Body of pancreas (tissue), 4 donors: ENCODE data around the gene DHRS1. TPM values are rescaled to one million over a fixed set of nuclear protein-coding genes. Genes with fewer than 3 reads are reported as not detected.

ENCODE experiments used
- ATAC-seq: fragments of 150-250 bp; one replicate; pipeline ENCODE4 v1.9.1; 2016
- DNase-seq, 4 donors: peaks; one replicate each; pipeline ENCODE4 v3.0.0-alpha.2; 2019
- H3K27ac ChIP-seq, 4 donors: fragments of 200-600 bp; sonication (generic); 1 replicate in 3 of 4; 2 replicates in 1 of 4; pipeline versions ENCODE4 v1.5.1 to v1.6.1; 2016 to 2019; ENCODE audit warnings: mild to moderate bottlenecking in 1 of 4, mixed read lengths in 1 of 4, moderate library complexity in 1 of 4
- H3K27me3 ChIP-seq, 2 donors: fragments of 200-600 bp; sonication (generic); one replicate each; pipeline ENCODE4 v1.6.0; 2016; ENCODE audit warnings: mild to moderate bottlenecking in 1 of 2
- H3K36me3 ChIP-seq, 2 donors: fragments of 200-600 bp; sonication (generic); replicated peaks in 1 of 2; 2 replicates each; pipeline ENCODE4 v1.5.1; 2016; ENCODE audit warnings: low read depth in 2 of 2; ENCODE audit not compliant: insufficient read depth in 1 of 2
- H3K4me1 ChIP-seq: fragments of 200-600 bp; sonication (generic); one replicate; pipeline ENCODE4 v1.6.0; 2016
- H3K4me3 ChIP-seq, 2 donors: fragments of 200-600 bp; sonication (generic); 1 replicate in 1 of 2; 2 replicates in 1 of 2; pipeline ENCODE4 v1.5.1; 2016 to 2019
- H3K9me3 ChIP-seq, 3 donors: fragments of 200-600 bp; sonication (generic); 1 replicate in 2 of 3; 2 replicates in 1 of 3; pipeline ENCODE4 v1.5.1; 2016
- CTCF ChIP-seq, 7 experiments: fragments of 450-650 bp in 4 of 7; fragments of 200-600 bp in 3 of 7; sonication (generic) in 3 of 7; IDR thresholded peaks; one replicate each; pipeline ENCODE4 v1.5.1; 2016 to 2019; ENCODE audit warnings: antibody characterized with exemption in 7 of 7
- POLR2A ChIP-seq, 3 donors: fragments of 450-650 bp; IDR thresholded peaks; one replicate each; pipeline ENCODE4 v1.6.1; 2016; ENCODE audit warnings: antibody characterized with exemption in 3 of 3, mild to moderate bottlenecking in 2 of 3
- WGBS, 2 donors: methylation state at CpG; one replicate each; pipeline ENCODE4 v1.1.5; 2017; 5-methylcytosine and 5-hydroxymethylcytosine counted together
- intact Hi-C: fragments of 100-400 bp; cut with DNase I; formaldehyde crosslinking; loops from one replicate; pipeline ENCODE4 v1.15.1; 2023
- total RNA-seq, 2 donors: library from RNA; depleted of rRNA; stranded (reverse); fragments of >200 nt; gene quantifications; one replicate each; pipeline ENCODE4 v1.1.0, GENCODE V29; 2016

DHRS1 gene
- total RNA-seq, 2 donors from 2014 or later, result 18.8 to 31.4 TPM

- TF ChIP-seq POLR2A (IDR thresholded peaks at IDR 0.05) (no peak), CTCF (IDR thresholded peaks at IDR 0.05) (no peak)
- 92 to 96% methylated on average over 4 of the region's 4 CpGs for WGBS, 2 donors
- Histone ChIP-seq H3K27me3 (no peaks in the 10 kb centered on the region), H3K4me3 (no peak overlapping the region), H3K36me3 (no peaks in the 10 kb centered on the region), H3K27ac (no peak overlapping the region), H3K9me3 (no peaks in the 10 kb centered on the region), H3K4me1 (peaks cover 22% of the 10 kb centered on the region)
- no peak for DNase-seq
- intact Hi-C loops, result no loop called here
- no peak for ATAC-seq
Measured at GRCh38 chr14:24342889-24343288, 43.3 kb upstream of the DHRS1 start.

- intact Hi-C loops, result no loop called here
- H3K4me3 ChIP-seq, result no peak overlapping the region
- H3K4me1 ChIP-seq, result peaks cover 22% of the 10 kb centered on the region
- 100% methylated on average over 1 of the region's 1 CpG for WGBS, 2 donors
- no peak for DNase-seq
- H3K9me3 ChIP-seq, result no peaks in the 10 kb centered on the region
- no peak overlapping the region for H3K27ac ChIP-seq
- TF ChIP-seq CTCF (IDR thresholded peaks at IDR 0.05), result no peak
- TF ChIP-seq POLR2A (IDR thresholded peaks at IDR 0.05), result no peak
- H3K27me3 ChIP-seq, result no peaks in the 10 kb centered on the region
- no peak for ATAC-seq
- H3K36me3 ChIP-seq, result no peaks in the 10 kb centered on the region
Measured at GRCh38 chr14:24340606-24341005, 41.0 kb upstream of the DHRS1 start.

- ATAC-seq (peak; percentile 81), DNase-seq (peak; percentile 63 to 79 (median 74))
- Histone ChIP-seq H3K4me1 (peaks cover 29% of the 10 kb centered on the region), H3K9me3 (no peaks in the 10 kb centered on the region), H3K36me3 (no peaks in the 10 kb centered on the region), H3K27me3 (peaks cover 0 to 4% of the 10 kb centered on the region in 2 donors), H3K27ac (peak within 1 kb of the TSS in 2 of 4 donors; percentile 57 to 59), H3K4me3 (peak within 1 kb of the TSS; percentile 8 to 28)
- 6 to 9% methylated on average over 24 to 51 of the region's 51 CpGs for WGBS, 2 donors
- intact Hi-C loops, result loop anchor here (10.0 kb wide), 1 partner anchor 95 kb away; no protein-coding TSS in a partner anchor
- peak in 2 of 3 donors; percentile 51 to 55 for TF ChIP-seq POLR2A (IDR thresholded peaks at IDR 0.05)
- no peak for TF ChIP-seq CTCF (IDR thresholded peaks at IDR 0.05)
Measured at GRCh38 chr14:24339284-24340151, 39.9 kb upstream of the DHRS1 start, which contains the start of gene RIPK3. TSS of gene RIPK3 (minus strand) at chr14:24339991. CDS start at chr14:24339826, 165 bp downstream.

- no peaks in the 10 kb centered on the region for H3K9me3 ChIP-seq
- peaks cover 4 to 5% of the 10 kb centered on the region in 2 donors for H3K27me3 ChIP-seq
- intact Hi-C loops, result loop anchor here (10.0 kb wide), 1 partner anchor 96 kb away; no protein-coding TSS in a partner anchor
- H3K36me3 ChIP-seq, result no peaks in the 10 kb centered on the region
- no peak for DNase-seq
- no peak overlapping the region for H3K4me3 ChIP-seq
- no peak for TF ChIP-seq CTCF (IDR thresholded peaks at IDR 0.05)
- TF ChIP-seq POLR2A (IDR thresholded peaks at IDR 0.05), result no peak
- WGBS, 2 donors, result 67 to 72% methylated on average over 13 to 14 of the region's 14 CpGs
- no peak overlapping the region for H3K27ac ChIP-seq
- ATAC-seq, result no peak
- H3K4me1 ChIP-seq, result peaks cover 34% of the 10 kb centered on the region
Measured at GRCh38 chr14:24338843-24339242, 39.3 kb upstream of the DHRS1 start.
